ENCODE data around the gene RNF123.
A peak's percentile ranks its signal among the peaks of the same experiment; 100 is the strongest.

The RNF123 gene

GRCh38 chr3:49673121-49673714, 16.1 kb upstream of the RNF123 start:
- TF ChIP-seq USF1 (IDR thresholded peaks at IDR 0.05) (peak; percentile 61), YY1 (IDR thresholded peaks at IDR 0.05; ENCODE audit: low read depth) (no peak), CEBPB (IDR thresholded peaks at IDR 0.05) (no peak), TEAD4 (IDR thresholded peaks at IDR 0.05) (no peak)

GRCh38 chr3:49673715-49674496, 15.5 kb upstream of the RNF123 start, which contains the start of gene APEH:
APEH (plus strand) TSS chr3:49674351; CDS start chr3:49674402, 51 bp downstream.
- TF ChIP-seq USF1 (IDR thresholded peaks at IDR 0.05): 0 out of 2 replicates have a peak, but pooled peaks have one; percentile 5
- TF ChIP-seq NFIC (IDR thresholded peaks at IDR 0.05): no peak
- TF ChIP-seq CREB1 (IDR thresholded peaks at IDR 0.05; ENCODE audit: low read depth): peak; percentile 49
- TF ChIP-seq EGR1 (IDR thresholded peaks at IDR 0.05): no peak
- peak; percentile 58; the same call in 1 of the 2 replicates for TF ChIP-seq ZBTB7A (IDR thresholded peaks at IDR 0.05; ENCODE audit: low read depth)
- no peak for TF ChIP-seq REST (IDR thresholded peaks at IDR 0.05; ENCODE audit: low read depth)
- TF ChIP-seq FOXM1 (IDR thresholded peaks at IDR 0.05; ENCODE audit: borderline replicate concordance, low read depth): no peak
- 0 out of 2 replicates have a peak, but pooled peaks have one; percentile 31 for TF ChIP-seq YY1 (IDR thresholded peaks at IDR 0.05; ENCODE audit: low read depth)
- TF ChIP-seq TAF1 (IDR thresholded peaks at IDR 0.05; ENCODE audit: low read depth): peak; percentile 90
- peak; percentile 45; the same call in 1 of the 2 replicates for TF ChIP-seq TCF12 (IDR thresholded peaks at IDR 0.05; ENCODE audit: low read depth)
- no peak for TF ChIP-seq CEBPB (IDR thresholded peaks at IDR 0.05)
- TF ChIP-seq EP300 (IDR thresholded peaks at IDR 0.05; ENCODE audit: borderline replicate concordance): no peak
- TF ChIP-seq RAD21 (IDR thresholded peaks at IDR 0.05; ENCODE audit: low read depth): no peak
- TF ChIP-seq TEAD4 (IDR thresholded peaks at IDR 0.05): peak; percentile 80
- peak; percentile 89; the same call in 1 of the 2 replicates for TF ChIP-seq MAX (IDR thresholded peaks at IDR 0.05)

GRCh38 chr3:49674497-49674983, 14.8 kb upstream of the RNF123 start:
- TF ChIP-seq TEAD4 (IDR thresholded peaks at IDR 0.05): no peak
- peak; percentile 61; the same call in 1 of the 2 replicates for TF ChIP-seq YY1 (IDR thresholded peaks at IDR 0.05; ENCODE audit: low read depth)
- peak; percentile 27 for TF ChIP-seq TAF1 (IDR thresholded peaks at IDR 0.05; ENCODE audit: low read depth)
- no peak for TF ChIP-seq NFIC (IDR thresholded peaks at IDR 0.05)
- peak; percentile 44 for TF ChIP-seq MAX (IDR thresholded peaks at IDR 0.05)
- TF ChIP-seq EGR1 (IDR thresholded peaks at IDR 0.05): no peak

GRCh38 chr3:49675912-49676311, 13.4 kb upstream of the RNF123 start:
- TF ChIP-seq ZBTB7A (IDR thresholded peaks at IDR 0.05; ENCODE audit: low read depth) (no peak), EGR1 (IDR thresholded peaks at IDR 0.05) (no peak), MAX (IDR thresholded peaks at IDR 0.05) (no peak), YY1 (IDR thresholded peaks at IDR 0.05; ENCODE audit: low read depth) (no peak), TEAD4 (IDR thresholded peaks at IDR 0.05) (no peak), REST (IDR thresholded peaks at IDR 0.05; ENCODE audit: low read depth) (no peak), NFIC (IDR thresholded peaks at IDR 0.05) (no peak), USF1 (IDR thresholded peaks at IDR 0.05) (no peak), RAD21 (IDR thresholded peaks at IDR 0.05; ENCODE audit: low read depth) (no peak), TAF1 (IDR thresholded peaks at IDR 0.05; ENCODE audit: low read depth) (no peak), TCF12 (IDR thresholded peaks at IDR 0.05; ENCODE audit: low read depth) (no peak), CEBPB (IDR thresholded peaks at IDR 0.05) (no peak), CREB1 (IDR thresholded peaks at IDR 0.05; ENCODE audit: low read depth) (no peak), FOXM1 (IDR thresholded peaks at IDR 0.05; ENCODE audit: borderline replicate concordance, low read depth) (no peak), EP300 (IDR thresholded peaks at IDR 0.05; ENCODE audit: borderline replicate concordance) (no peak)

Measured in Ishikawa (cell line).